Right atrium auricular region (tissue), 2 donors: ENCODE results near the gene PKD1L1. TPM values are rescaled to one million over a fixed set of nuclear protein-coding genes. Genes with fewer than 3 reads are reported as not detected.

Experiments used
- DNase-seq: peaks from one replicate; pipeline ENCODE4 v3.0.0-alpha.2; 2019; ENCODE audit warnings: low spot score
- H3K27ac ChIP-seq, 2 donors: fragments of 200-600 bp; sonication (generic); 1 replicate in 1 of 2; 2 replicates in 1 of 2; pipeline ENCODE4 v1.5.1; 2016 to 2019
- H3K27me3 ChIP-seq, 2 donors: fragments of 200-600 bp; sonication (generic); one replicate each; pipeline versions ENCODE4 v1.5.1 to v1.6.0; 2017 to 2019
- H3K36me3 ChIP-seq: fragments of 200-600 bp; sonication (generic); one replicate; pipeline ENCODE4 v1.5.1; 2016
- H3K4me1 ChIP-seq, 2 donors: fragments of 200-600 bp; sonication (generic); one replicate each; pipeline versions ENCODE4 v1.5.1 to v1.6.0; 2017 to 2019
- H3K4me3 ChIP-seq, 2 donors: fragments of 200-600 bp; sonication (generic); 1 replicate in 1 of 2; 2 replicates in 1 of 2; pipeline ENCODE4 v1.5.1; 2017 to 2019; ENCODE audit warnings: mild to moderate bottlenecking in 1 of 2, moderate library complexity in 1 of 2
- H3K9me3 ChIP-seq, 2 donors: fragments of 200-600 bp; sonication (generic); one replicate each; pipeline ENCODE4 v1.5.1; 2019
- total RNA-seq, 2 donors: library from RNA; depleted of rRNA; stranded (reverse); fragments of >200 nt; gene quantifications; one replicate each; pipeline ENCODE4 v1.1.0, GENCODE V29; 2016
- TF ChIP-seq, protein P1 (sequence below), 2 donors: fragments of 200-600 bp; sonication (generic); IDR thresholded peaks; one replicate each; pipeline ENCODE4 v1.5.1; 2019; ENCODE audit warnings: antibody characterized with exemption in 2 of 2

Gene PKD1L1
- total RNA-seq, 2 donors from 2014 or later, result 0.98 to 1.1 TPM

DNA sequence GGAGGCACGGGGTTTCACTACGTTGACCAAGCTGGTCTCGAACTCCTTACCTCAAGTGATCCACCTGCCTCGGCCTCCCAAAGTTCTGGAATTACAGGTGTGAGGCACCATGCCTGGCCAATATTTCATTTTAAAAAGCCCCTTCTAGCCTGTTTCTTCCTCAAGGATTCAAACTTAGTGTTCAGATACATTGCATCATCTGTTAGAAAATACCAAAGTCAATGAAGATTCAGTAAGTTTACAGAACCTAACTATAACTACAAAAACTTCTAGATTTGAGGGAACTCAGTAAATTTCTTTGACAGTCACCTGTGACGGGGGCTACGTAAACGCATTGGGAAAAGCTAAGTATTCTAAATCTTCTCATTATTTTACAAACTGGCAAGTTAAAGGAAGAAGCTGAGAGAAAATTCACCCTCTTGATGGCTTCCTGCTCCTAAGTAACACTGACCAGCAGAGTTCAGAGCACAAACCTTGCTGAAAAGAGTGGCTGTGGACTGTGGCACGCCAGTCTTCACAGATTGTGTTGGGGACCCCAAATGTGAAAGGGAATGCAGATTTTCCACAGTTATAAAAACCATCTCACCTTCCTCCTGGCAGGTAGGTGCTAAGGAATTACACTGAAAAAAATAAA, 162.2 kb downstream of the PKD1L1 start:
- H3K4me3 ChIP-seq, result no peak overlapping the region
- TF ChIP-seq, protein P1, sequence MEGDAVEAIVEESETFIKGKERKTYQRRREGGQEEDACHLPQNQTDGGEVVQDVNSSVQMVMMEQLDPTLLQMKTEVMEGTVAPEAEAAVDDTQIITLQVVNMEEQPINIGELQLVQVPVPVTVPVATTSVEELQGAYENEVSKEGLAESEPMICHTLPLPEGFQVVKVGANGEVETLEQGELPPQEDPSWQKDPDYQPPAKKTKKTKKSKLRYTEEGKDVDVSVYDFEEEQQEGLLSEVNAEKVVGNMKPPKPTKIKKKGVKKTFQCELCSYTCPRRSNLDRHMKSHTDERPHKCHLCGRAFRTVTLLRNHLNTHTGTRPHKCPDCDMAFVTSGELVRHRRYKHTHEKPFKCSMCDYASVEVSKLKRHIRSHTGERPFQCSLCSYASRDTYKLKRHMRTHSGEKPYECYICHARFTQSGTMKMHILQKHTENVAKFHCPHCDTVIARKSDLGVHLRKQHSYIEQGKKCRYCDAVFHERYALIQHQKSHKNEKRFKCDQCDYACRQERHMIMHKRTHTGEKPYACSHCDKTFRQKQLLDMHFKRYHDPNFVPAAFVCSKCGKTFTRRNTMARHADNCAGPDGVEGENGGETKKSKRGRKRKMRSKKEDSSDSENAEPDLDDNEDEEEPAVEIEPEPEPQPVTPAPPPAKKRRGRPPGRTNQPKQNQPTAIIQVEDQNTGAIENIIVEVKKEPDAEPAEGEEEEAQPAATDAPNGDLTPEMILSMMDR (IDR thresholded peaks at IDR 0.05), result no peak
- DNase-seq, result no peak
- peak overlapping the region; percentile 8 to 34 for H3K27ac ChIP-seq
- no peaks in the 10 kb centered on the region for H3K9me3 ChIP-seq
- H3K4me1 ChIP-seq, result peaks cover 0 to 15% of the 10 kb centered on the region in 2 donors
- no peaks in the 10 kb centered on the region for H3K27me3 ChIP-seq
- H3K36me3 ChIP-seq, result no peaks in the 10 kb centered on the region

DNA sequence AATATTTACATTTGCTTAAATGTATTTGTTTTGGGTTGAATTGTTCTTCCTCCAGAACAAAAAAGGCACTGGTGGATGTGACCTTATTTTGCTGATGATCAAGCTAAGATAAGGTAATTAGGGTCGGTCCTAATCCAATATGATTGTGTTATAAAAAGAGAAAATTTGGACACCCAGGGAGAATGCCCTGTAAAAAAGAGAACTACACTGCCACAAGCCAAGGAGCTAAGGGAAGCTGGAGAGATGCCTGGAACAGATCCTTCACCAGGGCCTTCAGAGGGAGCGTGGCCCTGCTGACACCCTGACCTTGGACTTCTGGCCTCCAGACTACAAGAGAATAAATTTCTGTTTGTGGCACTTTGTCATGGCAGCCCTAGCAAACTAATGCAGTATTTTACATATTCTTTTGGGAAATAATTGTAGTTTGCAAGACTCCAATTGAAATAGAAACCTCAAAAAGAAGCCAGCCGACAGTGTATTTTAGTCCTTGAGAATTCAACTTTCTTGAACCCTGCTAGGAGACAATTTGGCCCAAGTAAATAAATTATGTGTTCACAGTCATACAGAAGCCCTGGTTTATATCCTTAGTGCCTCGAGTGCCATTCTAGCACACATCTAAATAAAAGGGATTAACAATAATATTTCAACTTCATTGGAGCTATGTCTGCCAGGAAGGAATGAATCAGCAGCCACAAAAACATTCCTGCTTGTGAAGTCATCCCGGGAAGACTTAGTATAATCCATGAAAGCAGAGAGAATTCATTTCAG, 164.6 kb downstream of the PKD1L1 start:
- Histone ChIP-seq H3K36me3 (no peaks in the 10 kb centered on the region), H3K9me3 (no peaks in the 10 kb centered on the region), H3K4me1 (peaks cover 0 to 15% of the 10 kb centered on the region in 2 donors), H3K4me3 (no peak overlapping the region), H3K27ac (peak overlapping the region; percentile 72 to 74), H3K27me3 (no peaks in the 10 kb centered on the region)
- TF ChIP-seq, protein P1 (IDR thresholded peaks at IDR 0.05), result no peak
- no peak for DNase-seq

DNA sequence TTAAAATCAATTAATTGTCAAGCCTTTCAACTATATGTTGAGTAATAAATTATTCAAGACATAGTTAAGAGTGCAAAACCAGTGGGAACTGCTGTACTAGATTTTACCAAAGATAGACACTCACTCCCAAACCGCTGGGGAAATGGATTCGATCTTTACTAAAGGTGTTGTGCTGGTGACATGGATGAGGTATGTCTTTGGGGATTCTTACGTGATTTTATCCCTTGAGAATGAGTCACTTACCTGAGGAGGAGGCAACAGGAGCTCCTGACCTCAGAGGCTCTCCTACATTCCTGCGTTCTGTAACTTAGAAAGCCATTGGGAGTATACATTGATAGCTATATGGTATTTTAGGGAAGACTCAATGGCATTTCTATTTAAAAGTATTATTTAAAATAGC, 165.5 kb downstream of the PKD1L1 start:
- Histone ChIP-seq H3K36me3 (no peaks in the 10 kb centered on the region), H3K4me3 (no peak overlapping the region), H3K4me1 (peaks cover 0 to 15% of the 10 kb centered on the region in 2 donors), H3K27ac (no peak overlapping the region), H3K27me3 (no peaks in the 10 kb centered on the region), H3K9me3 (no peaks in the 10 kb centered on the region)
- no peak for DNase-seq
- TF ChIP-seq, protein P1 (IDR thresholded peaks at IDR 0.05), result no peak

DNA sequence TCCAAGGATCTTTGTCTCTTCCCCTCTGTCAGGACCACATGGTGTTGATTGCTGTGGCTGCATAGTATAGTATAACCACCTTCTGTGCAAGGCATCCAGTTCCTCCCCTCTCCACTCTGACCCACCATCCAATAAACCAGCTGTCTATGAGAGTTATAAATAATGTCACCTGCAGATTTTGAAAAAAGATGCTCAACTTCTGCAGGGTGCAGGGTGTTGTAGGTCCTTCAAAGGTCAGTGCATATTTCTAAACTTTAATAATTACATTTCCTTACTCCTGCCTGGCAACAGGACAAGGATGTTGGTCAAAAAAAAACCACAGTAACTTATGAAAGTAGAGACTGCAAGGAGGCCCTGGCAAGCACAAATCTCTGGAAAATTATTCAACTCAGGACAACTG, 166.2 kb downstream of the PKD1L1 start:
- DNase-seq, result no peak
- Histone ChIP-seq H3K36me3 (no peaks in the 10 kb centered on the region), H3K27me3 (no peaks in the 10 kb centered on the region), H3K27ac (no peak overlapping the region), H3K9me3 (no peaks in the 10 kb centered on the region), H3K4me1 (peaks cover 0 to 15% of the 10 kb centered on the region in 2 donors), H3K4me3 (no peak overlapping the region)
- TF ChIP-seq, protein P1 (IDR thresholded peaks at IDR 0.05), result no peak

DNA sequence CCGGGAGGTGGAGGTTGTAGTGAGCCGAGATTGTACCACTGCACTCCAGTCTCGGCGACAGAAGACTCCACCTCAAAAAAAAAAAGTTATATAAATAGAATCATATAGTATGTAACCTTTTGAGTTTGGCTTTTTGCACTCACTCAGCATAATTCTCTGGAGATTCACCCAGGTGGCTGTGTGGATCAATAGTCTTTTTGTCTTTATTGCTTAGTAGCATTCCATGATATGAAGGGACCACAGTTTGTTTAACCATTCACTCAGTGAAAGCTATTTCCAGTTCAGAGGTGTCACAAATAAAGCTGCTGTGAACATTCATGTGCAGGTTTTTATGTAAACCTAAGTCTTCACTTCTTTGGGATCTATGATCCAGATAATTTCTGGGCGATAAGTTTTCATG, 167.7 kb downstream of the PKD1L1 start:
- H3K36me3 ChIP-seq, result no peaks in the 10 kb centered on the region
- no peak overlapping the region for H3K27ac ChIP-seq
- DNase-seq, result no peak
- H3K4me3 ChIP-seq, result no peak overlapping the region
- H3K27me3 ChIP-seq, result no peaks in the 10 kb centered on the region
- H3K4me1 ChIP-seq, result peaks cover 0 to 9% of the 10 kb centered on the region in 2 donors
- no peaks in the 10 kb centered on the region for H3K9me3 ChIP-seq
- TF ChIP-seq, protein P1 (IDR thresholded peaks at IDR 0.05), result no peak
